ENCODE results near the gene ATG7. TPM values are rescaled to one million over a fixed set of nuclear protein-coding genes. Genes with fewer than 3 reads are reported as not detected.

Gene ATG7
- total RNA-seq, 4 donors from 2014 or later: 20.6 to 50.4 (median 39.9) TPM

DNA sequence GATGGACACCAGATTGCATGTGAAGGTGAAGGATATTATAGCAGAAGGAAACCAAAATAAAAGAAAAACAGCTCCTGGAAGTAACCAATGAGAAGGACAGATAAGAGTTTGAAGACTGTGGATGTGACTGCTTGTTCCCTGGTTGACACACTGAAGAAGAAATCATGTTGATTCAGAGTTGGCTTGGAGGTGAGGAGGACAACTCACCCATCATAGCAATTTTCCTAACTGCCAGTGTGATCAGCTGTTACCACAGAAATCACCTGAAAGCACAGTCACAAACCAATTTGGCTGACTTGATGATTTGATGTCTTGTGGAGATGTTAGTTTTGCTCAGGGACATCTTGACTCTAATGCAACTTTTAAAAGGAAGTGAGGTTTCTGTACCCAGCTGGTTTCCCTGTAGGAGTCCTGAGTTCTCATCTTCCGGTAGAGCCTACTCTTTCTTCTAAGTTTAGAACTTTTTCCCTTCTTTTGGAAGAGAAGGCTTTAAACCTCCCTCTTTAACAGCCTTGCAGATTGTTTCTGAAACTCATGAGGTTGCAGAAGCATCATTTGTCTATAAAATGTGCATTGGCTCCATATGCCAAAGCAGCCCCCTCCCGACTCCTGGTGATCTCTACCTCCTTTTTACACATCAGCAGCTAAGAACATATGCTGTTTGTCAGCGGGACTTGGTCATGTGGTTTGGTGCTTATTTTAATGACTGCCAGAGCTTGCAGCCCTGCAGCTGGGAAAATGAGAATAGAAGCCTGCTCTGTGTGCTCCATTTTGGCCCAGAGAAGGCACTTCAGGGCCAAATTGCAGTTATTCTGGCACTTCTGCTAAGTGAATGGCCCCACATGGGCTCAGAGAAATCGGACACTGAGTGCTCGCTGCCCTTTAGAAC, 10.3 kb downstream of the ATG7 start:
- peaks cover 19 to 37% (median 27%) of the 10 kb centered on the region in 4 donors for H3K4me1 ChIP-seq
- WGBS: 40% methylated on average over 5 of the region's 5 CpGs
- intact Hi-C loops (cut with DNase I): no loop called here
- H3K4me3 ChIP-seq: no peak overlapping the region
- H3K27me3 ChIP-seq: no peaks in the 10 kb centered on the region
- DNase-seq (ENCODE audit: extremely low spot score): no peak
- H3K27ac ChIP-seq (replicated peaks in 1 of 4): peak overlapping the region; percentile 39 to 67 (median 55)
- TF ChIP-seq EP300 (IDR thresholded peaks at IDR 0.05): no peak
- TF ChIP-seq, protein P1, sequence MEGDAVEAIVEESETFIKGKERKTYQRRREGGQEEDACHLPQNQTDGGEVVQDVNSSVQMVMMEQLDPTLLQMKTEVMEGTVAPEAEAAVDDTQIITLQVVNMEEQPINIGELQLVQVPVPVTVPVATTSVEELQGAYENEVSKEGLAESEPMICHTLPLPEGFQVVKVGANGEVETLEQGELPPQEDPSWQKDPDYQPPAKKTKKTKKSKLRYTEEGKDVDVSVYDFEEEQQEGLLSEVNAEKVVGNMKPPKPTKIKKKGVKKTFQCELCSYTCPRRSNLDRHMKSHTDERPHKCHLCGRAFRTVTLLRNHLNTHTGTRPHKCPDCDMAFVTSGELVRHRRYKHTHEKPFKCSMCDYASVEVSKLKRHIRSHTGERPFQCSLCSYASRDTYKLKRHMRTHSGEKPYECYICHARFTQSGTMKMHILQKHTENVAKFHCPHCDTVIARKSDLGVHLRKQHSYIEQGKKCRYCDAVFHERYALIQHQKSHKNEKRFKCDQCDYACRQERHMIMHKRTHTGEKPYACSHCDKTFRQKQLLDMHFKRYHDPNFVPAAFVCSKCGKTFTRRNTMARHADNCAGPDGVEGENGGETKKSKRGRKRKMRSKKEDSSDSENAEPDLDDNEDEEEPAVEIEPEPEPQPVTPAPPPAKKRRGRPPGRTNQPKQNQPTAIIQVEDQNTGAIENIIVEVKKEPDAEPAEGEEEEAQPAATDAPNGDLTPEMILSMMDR (IDR thresholded peaks at IDR 0.05): no peak
- peak; percentile 34 to 43 for TF ChIP-seq POLR2AphosphoS5 (IDR thresholded peaks at IDR 0.05)
- peaks cover 0 to 40% (median 3%) of the 10 kb centered on the region in 4 donors for H3K36me3 ChIP-seq
- H3K9me3 ChIP-seq: no peaks in the 10 kb centered on the region

DNA sequence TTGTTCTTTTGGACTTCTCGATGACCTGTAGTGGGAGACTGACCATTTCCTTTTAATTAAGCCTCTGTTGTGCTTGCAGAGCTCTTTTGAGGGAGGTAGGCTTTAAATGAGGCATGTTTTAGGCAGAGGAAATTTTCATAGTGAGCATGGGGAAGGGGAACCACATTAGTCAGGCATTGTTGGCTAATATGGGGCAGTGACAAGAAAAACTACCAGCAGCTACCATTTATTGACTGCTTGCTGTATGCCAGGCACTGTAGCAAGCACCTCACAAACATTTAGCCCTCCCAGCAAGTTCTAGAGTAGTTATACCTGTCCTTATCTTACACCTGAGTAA, 10.9 kb downstream of the ATG7 start:
- peaks cover 25 to 44% (median 33%) of the 10 kb centered on the region in 4 donors for H3K4me1 ChIP-seq
- H3K4me3 ChIP-seq: no peak overlapping the region
- intact Hi-C loops (cut with DNase I): no loop called here
- H3K9me3 ChIP-seq: no peaks in the 10 kb centered on the region
- H3K27ac ChIP-seq (replicated peaks in 1 of 4): peak overlapping the region; percentile 39 to 67 (median 55)
- no peak for TF ChIP-seq EP300 (IDR thresholded peaks at IDR 0.05)
- H3K27me3 ChIP-seq: no peaks in the 10 kb centered on the region
- WGBS: 64% methylated on average over 1 of the region's 1 CpG
- DNase-seq (ENCODE audit: extremely low spot score): no peak
- H3K36me3 ChIP-seq: peaks cover 0 to 40% (median 3%) of the 10 kb centered on the region in 4 donors

DNA sequence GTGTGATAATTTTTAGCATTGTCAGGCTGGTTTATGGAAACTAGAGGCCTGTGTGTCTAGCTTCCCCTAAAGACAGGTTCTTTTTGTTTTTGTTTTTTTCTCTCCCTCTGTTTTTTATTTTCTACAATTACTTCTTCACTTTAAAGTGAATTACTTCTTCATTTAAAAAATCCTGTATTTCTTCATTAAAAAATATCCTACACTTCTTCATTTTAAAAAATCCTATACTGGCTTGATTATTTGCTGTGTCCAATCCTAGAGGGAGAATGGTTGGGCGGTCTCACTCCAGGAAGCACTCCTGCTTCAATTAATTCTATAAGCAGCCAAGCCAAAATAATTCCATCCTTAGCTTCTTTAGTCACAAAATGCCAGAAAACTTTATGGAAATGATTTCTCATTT, 11.8 kb downstream of the ATG7 start:
- no peak for DNase-seq (ENCODE audit: extremely low spot score)
- H3K27me3 ChIP-seq: no peaks in the 10 kb centered on the region
- H3K4me3 ChIP-seq: no peak overlapping the region
- H3K27ac ChIP-seq (replicated peaks in 1 of 4): no peak overlapping the region
- 100% methylated on average over 1 of the region's 1 CpG for WGBS
- H3K4me1 ChIP-seq: peaks cover 27 to 51% (median 42%) of the 10 kb centered on the region in 4 donors
- H3K36me3 ChIP-seq: peaks cover 0 to 36% (median 3%) of the 10 kb centered on the region in 4 donors
- intact Hi-C loops (cut with DNase I): no loop called here
- TF ChIP-seq POLR2A (IDR thresholded peaks at IDR 0.05; ENCODE audit: low read depth): no peak
- TF ChIP-seq, protein P1 (IDR thresholded peaks at IDR 0.05): no peak
- no peak for TF ChIP-seq POLR2AphosphoS5 (IDR thresholded peaks at IDR 0.05)
- no peak for TF ChIP-seq EP300 (IDR thresholded peaks at IDR 0.05)
- no peaks in the 10 kb centered on the region for H3K9me3 ChIP-seq

DNA sequence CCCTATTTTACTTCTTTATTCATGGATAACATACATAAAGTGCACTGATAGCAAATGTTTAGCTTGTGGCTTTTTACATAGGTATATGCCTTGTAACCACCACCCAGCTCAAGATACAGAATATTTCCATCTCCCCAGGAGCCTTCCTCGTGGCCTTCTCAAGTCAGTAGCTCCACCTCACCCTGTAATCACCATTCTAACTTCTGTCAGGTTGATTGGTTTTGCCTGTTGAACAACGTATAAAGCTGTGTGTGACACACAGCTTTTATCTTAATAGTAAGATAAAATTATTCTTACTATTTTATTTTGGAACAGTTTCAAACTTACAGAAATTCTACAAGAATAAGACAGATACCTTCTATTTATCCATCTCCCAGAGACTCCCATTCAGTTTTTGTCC, 13.3 kb downstream of the ATG7 start:
- intact Hi-C loops (cut with DNase I): no loop called here
- no peak overlapping the region for H3K4me3 ChIP-seq
- H3K27me3 ChIP-seq: no peaks in the 10 kb centered on the region
- 79% methylated on average over 2 of the region's 2 CpGs for WGBS
- H3K9me3 ChIP-seq: no peaks in the 10 kb centered on the region
- no peak for TF ChIP-seq EP300 (IDR thresholded peaks at IDR 0.05)
- no peak for TF ChIP-seq POLR2A (IDR thresholded peaks at IDR 0.05; ENCODE audit: low read depth)
- no peak for TF ChIP-seq POLR2AphosphoS5 (IDR thresholded peaks at IDR 0.05)
- TF ChIP-seq, protein P1 (IDR thresholded peaks at IDR 0.05): no peak
- no peak overlapping the region for H3K27ac ChIP-seq (replicated peaks in 1 of 4)
- peaks cover 0 to 28% (median 3%) of the 10 kb centered on the region in 4 donors for H3K36me3 ChIP-seq
- no peak for DNase-seq (ENCODE audit: extremely low spot score)
- peaks cover 32 to 66% (median 55%) of the 10 kb centered on the region in 4 donors for H3K4me1 ChIP-seq

DNA sequence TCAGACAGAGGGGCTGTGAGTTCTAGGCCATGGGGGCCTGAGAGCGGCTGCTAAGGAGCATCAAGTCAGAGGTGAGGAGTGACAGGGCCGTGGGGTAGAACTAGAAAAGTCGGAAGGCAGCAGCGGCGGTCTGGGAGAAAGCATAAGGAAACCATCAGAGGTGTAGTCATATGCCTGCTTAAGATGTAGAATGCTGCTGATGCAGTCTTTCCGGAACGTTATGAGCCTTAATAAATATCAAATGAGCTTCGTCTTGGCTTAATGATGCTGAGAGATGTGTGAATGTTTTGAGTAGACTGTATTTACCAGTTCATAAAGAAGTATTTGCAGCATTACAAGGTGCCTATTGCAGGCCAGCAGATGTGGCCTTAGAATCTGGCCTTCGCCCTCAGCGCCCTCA, 15.2 kb downstream of the ATG7 start:
- WGBS: 80% methylated on average over 9 of the region's 10 CpGs
- Histone ChIP-seq H3K4me3 (no peak overlapping the region), H3K36me3 (peaks cover 0 to 12% (median 0%) of the 10 kb centered on the region in 4 donors), H3K27me3 (no peaks in the 10 kb centered on the region), H3K9me3 (no peaks in the 10 kb centered on the region), H3K4me1 (peaks cover 37 to 68% (median 61%) of the 10 kb centered on the region in 4 donors), H3K27ac (replicated peaks in 1 of 4) (peak overlapping the region; percentile 62 to 79 (median 68))
- intact Hi-C loops (cut with DNase I): no loop called here
- TF ChIP-seq POLR2AphosphoS5 (IDR thresholded peaks at IDR 0.05) (no peak), POLR2A (IDR thresholded peaks at IDR 0.05; ENCODE audit: low read depth) (no peak), EP300 (IDR thresholded peaks at IDR 0.05) (no peak)
- TF ChIP-seq, protein P1 (IDR thresholded peaks at IDR 0.05): no peak
- no peak for DNase-seq (ENCODE audit: extremely low spot score)
